HFFc6 (cell line): ENCODE measurements around the gene DBR1. TPM values are rescaled to one million over a fixed set of nuclear protein-coding genes. Genes with fewer than 3 reads are reported as not detected.

Experiments used
- DNase-seq: peaks from one replicate; pipeline ENCODE4 v3.0.0-alpha.2; 2018
- H3K27ac Mint-ChIP-seq: 2 replicates; pipeline ENCODE4 v1.8.0; 2020; ENCODE audit warnings: mild to moderate bottlenecking, mixed read lengths
- H3K27me3 Mint-ChIP-seq: 2 replicates; pipeline ENCODE4 v1.8.0; 2021; ENCODE audit warnings: mild to moderate bottlenecking, moderate library complexity, mixed read lengths; ENCODE audit not compliant: insufficient read depth
- H3K36me3 Mint-ChIP-seq: 2 replicates; pipeline ENCODE4 v1.8.0; 2021; ENCODE audit warnings: low read depth, mixed read lengths
- H3K4me1 Mint-ChIP-seq: 2 replicates; pipeline ENCODE4 v1.8.0; 2020; ENCODE audit warnings: low read depth, mixed read lengths
- H3K4me3 Mint-ChIP-seq: 2 replicates; pipeline ENCODE4 v1.8.0; 2020; ENCODE audit warnings: mild to moderate bottlenecking, moderate library complexity, mixed read lengths
- H3K9me3 Mint-ChIP-seq: 2 replicates; pipeline ENCODE4 v1.8.0; 2020; ENCODE audit warnings: mild to moderate bottlenecking, mixed read lengths
- CTCF ChIP-seq: fragments of 200-600 bp; sonication (generic); IDR thresholded peaks from 2 replicates; pipeline ENCODE4 v1.5.0; 2021; ENCODE audit warnings: antibody characterized with exemption, mild to moderate bottlenecking
- total RNA-seq, 6 experiments: library from RNA; stranded (reverse); fragmentation: NEBNext Ultra II Directional; extraction: Animal tissue kit (Norgen Biotek cat#: 25700); gene quantifications; 2 replicates in 1 of 6; 3 replicates in 5 of 6; pipeline ENCODE4 v1.2.3, GENCODE V29; 2021

DBR1 gene
- total RNA-seq, 6 experiments from 2014 or later: 9.9 to 13.7 (median 11.8) TPM

GRCh38 chr3:138219255-138219654, 44.5 kb upstream of the DBR1 start:
- no peaks in the 10 kb centered on the region for H3K9me3 Mint-ChIP-seq
- DNase-seq: no peak
- peaks cover 26% of the 10 kb centered on the region for H3K4me1 Mint-ChIP-seq
- H3K36me3 Mint-ChIP-seq: peaks cover 14% of the 10 kb centered on the region
- TF ChIP-seq CTCF: no peak
- no peaks in the 10 kb centered on the region for H3K27me3 Mint-ChIP-seq
- H3K27ac Mint-ChIP-seq: no peak overlapping the region
- no peak overlapping the region for H3K4me3 Mint-ChIP-seq

GRCh38 chr3:138213398-138214085, 38.8 kb upstream of the DBR1 start:
- no peak for TF ChIP-seq CTCF
- no peaks in the 10 kb centered on the region; the same call in 1 of the 2 replicates for H3K27me3 Mint-ChIP-seq
- H3K27ac Mint-ChIP-seq: no peak overlapping the region
- no peak overlapping the region for H3K4me3 Mint-ChIP-seq
- peaks cover 6% of the 10 kb centered on the region; the same call in 1 of the 2 replicates for H3K36me3 Mint-ChIP-seq
- peaks cover 14% of the 10 kb centered on the region for H3K4me1 Mint-ChIP-seq
- H3K9me3 Mint-ChIP-seq: no peaks in the 10 kb centered on the region
- DNase-seq: no peak

- Mint-ChIP-seq H3K27ac (no peak overlapping the region), H3K27me3 (no peaks in the 10 kb centered on the region; the same call in 1 of the 2 replicates), H3K36me3 (peaks cover 12% of the 10 kb centered on the region; the same call in 1 of the 2 replicates), H3K9me3 (no peaks in the 10 kb centered on the region), H3K4me3 (no peak overlapping the region), H3K4me1 (peaks cover 15% of the 10 kb centered on the region)
- TF ChIP-seq CTCF: no peak
- no peak for DNase-seq
These were observed 35.8 kb upstream of the DBR1 start for GRCh38 chr3:138210528-138210927.

GRCh38 chr3:138206196-138206595, 31.5 kb upstream of the DBR1 start:
- DNase-seq: no peak
- Mint-ChIP-seq H3K4me1 (peaks cover 10% of the 10 kb centered on the region; the same call in 1 of the 2 replicates), H3K27me3 (no peaks in the 10 kb centered on the region; the same call in 1 of the 2 replicates), H3K27ac (no peak overlapping the region), H3K36me3 (peaks cover 10% of the 10 kb centered on the region; the same call in 1 of the 2 replicates), H3K4me3 (no peak overlapping the region), H3K9me3 (no peaks in the 10 kb centered on the region)
- no peak for TF ChIP-seq CTCF

- Mint-ChIP-seq H3K4me3 (no peak overlapping the region), H3K27me3 (no peaks in the 10 kb centered on the region; the same call in 1 of the 2 replicates), H3K4me1 (peaks cover 10% of the 10 kb centered on the region; the same call in 1 of the 2 replicates), H3K9me3 (no peaks in the 10 kb centered on the region), H3K27ac (no peak overlapping the region), H3K36me3 (peaks cover 10% of the 10 kb centered on the region; the same call in 1 of the 2 replicates)
- no peak for DNase-seq
- no peak for TF ChIP-seq CTCF
These were observed 30.8 kb upstream of the DBR1 start for GRCh38 chr3:138205527-138205926.
